ENCODE data around the gene POU2F2.

The POU2F2 gene

DNA sequence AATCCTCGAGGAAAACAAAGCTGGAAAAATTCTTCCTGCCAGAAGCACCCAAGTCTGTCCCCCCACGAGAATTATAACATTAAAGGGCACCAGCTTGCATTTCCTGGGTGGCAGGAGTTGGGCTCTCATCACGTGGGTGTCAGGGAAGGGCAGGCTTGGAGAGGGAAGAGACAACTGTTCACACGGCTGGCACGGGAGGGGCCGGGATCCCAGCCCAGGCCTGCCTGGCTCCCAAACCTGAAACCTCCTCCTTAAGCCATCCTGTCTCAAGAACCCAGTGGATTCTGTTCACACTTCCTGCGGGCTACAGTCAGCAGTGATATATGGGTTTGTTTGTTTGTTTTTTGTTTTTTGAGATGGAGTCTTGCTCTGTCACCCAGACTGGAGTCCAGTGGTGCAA, 74.4 kb downstream of the POU2F2 start:
- Histone ChIP-seq H3K79me2 (ENCODE audit: insufficient read depth, low read length) (no peaks in the 10 kb centered on the region), H3K9me2 (replicated peaks; ENCODE audit: insufficient read depth, low read length) (no peaks in the 10 kb centered on the region), H3K27ac (ENCODE audit: low read depth, low read length) (no peak overlapping the region), H3K9me3 (ENCODE audit: insufficient read depth, low read length) (no peaks in the 10 kb centered on the region), H3K27me3 (ENCODE audit: low read length) (no peaks in the 10 kb centered on the region), H3K4me3 (ENCODE audit: insufficient read depth, low read length, poor library complexity, severe bottlenecking) (no peak overlapping the region), H3K9ac (ENCODE audit: low read length) (no peak overlapping the region), H3K36me3 (ENCODE audit: low read length) (no peaks in the 10 kb centered on the region), H3K4me2 (ENCODE audit: low read depth, low read length, poor library complexity, severe bottlenecking) (no peak overlapping the region), H4K20me1 (ENCODE audit: low read depth, low read length) (no peaks in the 10 kb centered on the region), H2AFZ (ENCODE audit: low read depth, low read length, severe bottlenecking) (no peak overlapping the region), H3F3A (ENCODE audit: insufficient read depth) (no peaks in the 10 kb centered on the region; the same call in 1 of the 2 replicates)
- TF ChIP-seq, protein P1, sequence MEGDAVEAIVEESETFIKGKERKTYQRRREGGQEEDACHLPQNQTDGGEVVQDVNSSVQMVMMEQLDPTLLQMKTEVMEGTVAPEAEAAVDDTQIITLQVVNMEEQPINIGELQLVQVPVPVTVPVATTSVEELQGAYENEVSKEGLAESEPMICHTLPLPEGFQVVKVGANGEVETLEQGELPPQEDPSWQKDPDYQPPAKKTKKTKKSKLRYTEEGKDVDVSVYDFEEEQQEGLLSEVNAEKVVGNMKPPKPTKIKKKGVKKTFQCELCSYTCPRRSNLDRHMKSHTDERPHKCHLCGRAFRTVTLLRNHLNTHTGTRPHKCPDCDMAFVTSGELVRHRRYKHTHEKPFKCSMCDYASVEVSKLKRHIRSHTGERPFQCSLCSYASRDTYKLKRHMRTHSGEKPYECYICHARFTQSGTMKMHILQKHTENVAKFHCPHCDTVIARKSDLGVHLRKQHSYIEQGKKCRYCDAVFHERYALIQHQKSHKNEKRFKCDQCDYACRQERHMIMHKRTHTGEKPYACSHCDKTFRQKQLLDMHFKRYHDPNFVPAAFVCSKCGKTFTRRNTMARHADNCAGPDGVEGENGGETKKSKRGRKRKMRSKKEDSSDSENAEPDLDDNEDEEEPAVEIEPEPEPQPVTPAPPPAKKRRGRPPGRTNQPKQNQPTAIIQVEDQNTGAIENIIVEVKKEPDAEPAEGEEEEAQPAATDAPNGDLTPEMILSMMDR (IDR thresholded peaks at IDR 0.05; ENCODE audit: insufficient read depth, low read length, poor library complexity, severe bottlenecking), result no peak
- TF ChIP-seq EZH2phosphoT487 (conservative IDR thresholded peaks at IDR 0.05; ENCODE audit: low read length), result no peak

- H4K20me1 ChIP-seq (ENCODE audit: low read depth, low read length), result no peaks in the 10 kb centered on the region
- H3K27ac ChIP-seq (ENCODE audit: low read depth, low read length), result no peak overlapping the region
- no peaks in the 10 kb centered on the region for H3K27me3 ChIP-seq (ENCODE audit: low read length)
- H3K79me2 ChIP-seq (ENCODE audit: insufficient read depth, low read length), result no peaks in the 10 kb centered on the region
- no peaks in the 10 kb centered on the region for H3K9me3 ChIP-seq (ENCODE audit: insufficient read depth, low read length)
- H2AFZ ChIP-seq (ENCODE audit: low read depth, low read length, severe bottlenecking), result no peak overlapping the region
- H3K4me2 ChIP-seq (ENCODE audit: low read depth, low read length, poor library complexity, severe bottlenecking), result no peak overlapping the region
- no peaks in the 10 kb centered on the region for H3K9me2 ChIP-seq (replicated peaks; ENCODE audit: insufficient read depth, low read length)
- no peak for TF ChIP-seq EZH2phosphoT487 (conservative IDR thresholded peaks at IDR 0.05; ENCODE audit: low read length)
- TF ChIP-seq, protein P1 (IDR thresholded peaks at IDR 0.05; ENCODE audit: insufficient read depth, low read length, poor library complexity, severe bottlenecking), result no peak
- no peaks in the 10 kb centered on the region; the same call in 1 of the 2 replicates for H3F3A ChIP-seq (ENCODE audit: insufficient read depth)
- H3K4me3 ChIP-seq (ENCODE audit: insufficient read depth, low read length, poor library complexity, severe bottlenecking), result no peak overlapping the region
- no peaks in the 10 kb centered on the region for H3K36me3 ChIP-seq (ENCODE audit: low read length)
- no peak overlapping the region for H3K9ac ChIP-seq (ENCODE audit: low read length)
Observed at GRCh38 chr19:42054205-42054604, 78.0 kb downstream of the POU2F2 start.

GRCh38 chr19:42053037-42053935, 79.0 kb downstream of the POU2F2 start:
- H3K79me2 ChIP-seq (ENCODE audit: insufficient read depth, low read length), result no peaks in the 10 kb centered on the region
- H2AFZ ChIP-seq (ENCODE audit: low read depth, low read length, severe bottlenecking), result no peak overlapping the region
- no peaks in the 10 kb centered on the region; the same call in 1 of the 2 replicates for H3F3A ChIP-seq (ENCODE audit: insufficient read depth)
- H3K27ac ChIP-seq (ENCODE audit: low read depth, low read length), result no peak overlapping the region
- no peaks in the 10 kb centered on the region for H3K9me2 ChIP-seq (replicated peaks; ENCODE audit: insufficient read depth, low read length)
- no peak overlapping the region for H3K4me2 ChIP-seq (ENCODE audit: low read depth, low read length, poor library complexity, severe bottlenecking)
- no peak overlapping the region for H3K4me3 ChIP-seq (ENCODE audit: insufficient read depth, low read length, poor library complexity, severe bottlenecking)
- H3K27me3 ChIP-seq (ENCODE audit: low read length), result no peaks in the 10 kb centered on the region
- TF ChIP-seq EZH2phosphoT487 (conservative IDR thresholded peaks at IDR 0.05; ENCODE audit: low read length), result no peak
- TF ChIP-seq, protein P1 (IDR thresholded peaks at IDR 0.05; ENCODE audit: insufficient read depth, low read length, poor library complexity, severe bottlenecking), result no peak
- no peaks in the 10 kb centered on the region for H3K36me3 ChIP-seq (ENCODE audit: low read length)
- H3K9ac ChIP-seq (ENCODE audit: low read length), result no peak overlapping the region
- H4K20me1 ChIP-seq (ENCODE audit: low read depth, low read length), result no peaks in the 10 kb centered on the region
- H3K9me3 ChIP-seq (ENCODE audit: insufficient read depth, low read length), result no peaks in the 10 kb centered on the region
